Ovary (tissue), 3 donors: ENCODE results near the gene VWA1.
"Not testable (repeated sequence)": the region's sequence is repeated elsewhere in the genome, so short reads cannot be mapped to it uniquely, and the experiment has no call there.

Experiments used
- EP300 ChIP-seq: sonication (generic); formaldehyde crosslinking; IDR thresholded peaks from one replicate; pipeline ENCODE4 v1.6.1; 2017; ENCODE audit warnings: antibody characterized with exemption
- POLR2A ChIP-seq: fragments of 450-650 bp; IDR thresholded peaks from one replicate; pipeline ENCODE4 v1.6.1; 2017; ENCODE audit warnings: antibody characterized with exemption, mild to moderate bottlenecking, moderate library complexity
- TF ChIP-seq, protein P1 (sequence below), 3 donors: fragments of 450-650 bp in 2 of 3; fragments of 200-600 bp in 1 of 3; IDR thresholded peaks; one replicate each; pipeline versions ENCODE4 v1.5.1 to v1.8.0; 2016 to 2022; ENCODE audit warnings: antibody characterized with exemption in 3 of 3, mild to moderate bottlenecking in 1 of 3
- donor health status: DM: no; HTN: no; CAD: no.

DNA sequence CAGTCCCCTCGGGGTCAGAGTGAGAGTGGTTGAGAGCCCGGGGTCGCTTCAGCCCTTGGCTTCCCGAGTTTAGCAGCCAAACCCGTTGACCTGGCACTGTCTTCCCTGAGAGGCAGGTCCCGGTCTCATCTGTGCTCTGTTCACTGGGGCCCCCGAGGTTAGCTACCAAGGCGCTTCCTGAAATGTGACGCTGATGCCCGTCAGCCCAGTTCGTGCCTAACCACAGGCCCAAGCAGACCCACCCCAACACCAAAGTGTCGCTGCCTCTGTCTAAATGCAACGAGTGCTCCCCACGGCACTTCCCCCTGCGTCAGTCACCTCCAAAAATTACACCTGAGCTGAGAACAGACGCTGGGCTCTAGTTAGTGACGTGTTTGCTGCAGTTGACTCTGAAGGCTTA lies 40.5 kb downstream of the VWA1 start:
- TF ChIP-seq, protein P1, sequence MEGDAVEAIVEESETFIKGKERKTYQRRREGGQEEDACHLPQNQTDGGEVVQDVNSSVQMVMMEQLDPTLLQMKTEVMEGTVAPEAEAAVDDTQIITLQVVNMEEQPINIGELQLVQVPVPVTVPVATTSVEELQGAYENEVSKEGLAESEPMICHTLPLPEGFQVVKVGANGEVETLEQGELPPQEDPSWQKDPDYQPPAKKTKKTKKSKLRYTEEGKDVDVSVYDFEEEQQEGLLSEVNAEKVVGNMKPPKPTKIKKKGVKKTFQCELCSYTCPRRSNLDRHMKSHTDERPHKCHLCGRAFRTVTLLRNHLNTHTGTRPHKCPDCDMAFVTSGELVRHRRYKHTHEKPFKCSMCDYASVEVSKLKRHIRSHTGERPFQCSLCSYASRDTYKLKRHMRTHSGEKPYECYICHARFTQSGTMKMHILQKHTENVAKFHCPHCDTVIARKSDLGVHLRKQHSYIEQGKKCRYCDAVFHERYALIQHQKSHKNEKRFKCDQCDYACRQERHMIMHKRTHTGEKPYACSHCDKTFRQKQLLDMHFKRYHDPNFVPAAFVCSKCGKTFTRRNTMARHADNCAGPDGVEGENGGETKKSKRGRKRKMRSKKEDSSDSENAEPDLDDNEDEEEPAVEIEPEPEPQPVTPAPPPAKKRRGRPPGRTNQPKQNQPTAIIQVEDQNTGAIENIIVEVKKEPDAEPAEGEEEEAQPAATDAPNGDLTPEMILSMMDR (IDR thresholded peaks at IDR 0.05) = not testable (repeated sequence)
- not testable (repeated sequence) for TF ChIP-seq POLR2A, EP300
